ENCODE data around the gene PBRM1. TPM values are rescaled to one million over a fixed set of nuclear protein-coding genes. Genes with fewer than 3 reads are reported as not detected.

The PBRM1 gene
- total and polyA plus RNA-seq, 2 of the 13 experiments (the other 11 are each of a cell fraction or from before 2014, with no cell fraction given) = 10.9 to 33.2 TPM

DNA sequence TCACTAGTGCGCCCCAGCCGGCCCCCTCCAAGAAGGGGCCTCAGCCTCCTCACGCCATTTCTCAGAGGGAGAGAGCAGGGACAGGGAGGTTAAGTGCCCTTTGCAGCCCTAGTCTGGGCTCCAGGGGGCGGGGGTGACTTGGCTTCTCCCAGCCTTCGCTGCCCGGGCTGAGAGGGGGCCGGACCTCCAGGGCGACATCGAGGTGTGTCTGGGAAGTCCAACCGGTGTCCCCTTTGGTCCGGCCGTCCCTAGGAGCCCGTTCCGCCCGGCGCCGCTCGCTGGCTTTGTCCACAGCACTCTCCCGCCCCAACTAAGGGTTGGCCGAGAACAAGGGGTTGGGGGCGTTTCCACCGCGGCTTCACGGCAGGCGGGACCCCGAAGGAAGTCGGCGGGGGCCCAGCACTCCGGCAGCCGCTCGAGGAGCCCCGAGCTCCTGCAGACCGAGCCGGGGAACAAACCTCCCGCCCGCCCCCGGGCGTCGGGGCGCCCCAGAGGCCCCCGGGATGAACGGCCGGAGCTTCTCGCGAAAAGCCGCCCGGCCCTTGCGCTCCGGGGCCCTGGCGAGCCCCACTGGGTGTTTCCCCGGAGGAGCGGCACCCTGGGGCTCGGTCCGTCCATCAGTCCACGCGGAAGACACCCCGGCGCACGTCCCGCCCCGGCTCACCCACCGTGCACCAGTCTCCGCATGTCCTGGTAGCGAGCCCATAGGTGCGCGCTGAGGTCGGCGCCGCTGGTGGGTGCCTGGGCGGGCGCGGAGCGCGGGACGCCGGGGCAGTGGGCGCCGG is 152.7 kb downstream of the PBRM1 start (continued):
- TF ChIP-seq, protein P1, sequence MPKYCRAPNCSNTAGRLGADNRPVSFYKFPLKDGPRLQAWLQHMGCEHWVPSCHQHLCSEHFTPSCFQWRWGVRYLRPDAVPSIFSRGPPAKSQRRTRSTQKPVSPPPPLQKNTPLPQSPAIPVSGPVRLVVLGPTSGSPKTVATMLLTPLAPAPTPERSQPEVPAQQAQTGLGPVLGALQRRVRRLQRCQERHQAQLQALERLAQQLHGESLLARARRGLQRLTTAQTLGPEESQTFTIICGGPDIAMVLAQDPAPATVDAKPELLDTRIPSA (CRISPR knock-in tag; IDR thresholded peaks at IDR 0.05; ENCODE audit: borderline replicate concordance) = 0 out of 2 replicates have a peak, but pooled peaks have one; percentile 29
- TF ChIP-seq CBX1 (IDR thresholded peaks at IDR 0.05; ENCODE audit: low read depth) (no peak), NCOA5 (CRISPR knock-in tag; IDR thresholded peaks at IDR 0.05) (no peak), ZNF75D (CRISPR knock-in tag; IDR thresholded peaks at IDR 0.05; ENCODE audit: borderline replicate concordance) (no peak), ARID2 (CRISPR knock-in tag; IDR thresholded peaks at IDR 0.05; ENCODE audit: borderline replicate concordance) (0 out of 2 replicates have a peak, but pooled peaks have one; percentile 39), CAMTA2 (CRISPR knock-in tag; IDR thresholded peaks at IDR 0.05; ENCODE audit: borderline replicate concordance) (no peak), MED1 (CRISPR knock-in tag; IDR thresholded peaks at IDR 0.05) (no peak; the same call in 1 of the 2 replicates), ZBTB21 (CRISPR knock-in tag; IDR thresholded peaks at IDR 0.05) (no peak), FOXK1 (CRISPR knock-in tag; IDR thresholded peaks at IDR 0.05; ENCODE audit: borderline replicate concordance, low read depth) (0 out of 2 replicates have a peak, but pooled peaks have one; percentile 27), ZMAT3 (CRISPR knock-in tag; conservative IDR thresholded peaks at IDR 0.05) (0 out of 2 replicates have a peak, but pooled peaks have one; percentile 1), KLF13 (CRISPR knock-in tag; IDR thresholded peaks at IDR 0.05) (no peak), ZNF530 (CRISPR knock-in tag; IDR thresholded peaks at IDR 0.05; ENCODE audit: low read depth) (no peak), BRD4 (CRISPR knock-in tag; IDR thresholded peaks at IDR 0.05) (no peak), ZNF138 (CRISPR knock-in tag; IDR thresholded peaks at IDR 0.05; ENCODE audit: low read depth) (0 out of 2 replicates have a peak, but pooled peaks have one; percentile 47), ZSCAN21 (CRISPR knock-in tag; IDR thresholded peaks at IDR 0.05; ENCODE audit: borderline replicate concordance) (no peak), FLYWCH1 (CRISPR knock-in tag; IDR thresholded peaks at IDR 0.05) (no peak), PAWR (CRISPR knock-in tag; IDR thresholded peaks at IDR 0.05; ENCODE audit: borderline replicate concordance) (no peak)
- TF ChIP-seq, protein P2, sequence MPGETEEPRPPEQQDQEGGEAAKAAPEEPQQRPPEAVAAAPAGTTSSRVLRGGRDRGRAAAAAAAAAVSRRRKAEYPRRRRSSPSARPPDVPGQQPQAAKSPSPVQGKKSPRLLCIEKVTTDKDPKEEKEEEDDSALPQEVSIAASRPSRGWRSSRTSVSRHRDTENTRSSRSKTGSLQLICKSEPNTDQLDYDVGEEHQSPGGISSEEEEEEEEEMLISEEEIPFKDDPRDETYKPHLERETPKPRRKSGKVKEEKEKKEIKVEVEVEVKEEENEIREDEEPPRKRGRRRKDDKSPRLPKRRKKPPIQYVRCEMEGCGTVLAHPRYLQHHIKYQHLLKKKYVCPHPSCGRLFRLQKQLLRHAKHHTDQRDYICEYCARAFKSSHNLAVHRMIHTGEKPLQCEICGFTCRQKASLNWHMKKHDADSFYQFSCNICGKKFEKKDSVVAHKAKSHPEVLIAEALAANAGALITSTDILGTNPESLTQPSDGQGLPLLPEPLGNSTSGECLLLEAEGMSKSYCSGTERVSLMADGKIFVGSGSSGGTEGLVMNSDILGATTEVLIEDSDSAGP (CRISPR knock-in tag; IDR thresholded peaks at IDR 0.05; ENCODE audit: borderline replicate concordance) = no peak; the same call in 1 of the 2 replicates
- TF ChIP-seq, protein P3, sequence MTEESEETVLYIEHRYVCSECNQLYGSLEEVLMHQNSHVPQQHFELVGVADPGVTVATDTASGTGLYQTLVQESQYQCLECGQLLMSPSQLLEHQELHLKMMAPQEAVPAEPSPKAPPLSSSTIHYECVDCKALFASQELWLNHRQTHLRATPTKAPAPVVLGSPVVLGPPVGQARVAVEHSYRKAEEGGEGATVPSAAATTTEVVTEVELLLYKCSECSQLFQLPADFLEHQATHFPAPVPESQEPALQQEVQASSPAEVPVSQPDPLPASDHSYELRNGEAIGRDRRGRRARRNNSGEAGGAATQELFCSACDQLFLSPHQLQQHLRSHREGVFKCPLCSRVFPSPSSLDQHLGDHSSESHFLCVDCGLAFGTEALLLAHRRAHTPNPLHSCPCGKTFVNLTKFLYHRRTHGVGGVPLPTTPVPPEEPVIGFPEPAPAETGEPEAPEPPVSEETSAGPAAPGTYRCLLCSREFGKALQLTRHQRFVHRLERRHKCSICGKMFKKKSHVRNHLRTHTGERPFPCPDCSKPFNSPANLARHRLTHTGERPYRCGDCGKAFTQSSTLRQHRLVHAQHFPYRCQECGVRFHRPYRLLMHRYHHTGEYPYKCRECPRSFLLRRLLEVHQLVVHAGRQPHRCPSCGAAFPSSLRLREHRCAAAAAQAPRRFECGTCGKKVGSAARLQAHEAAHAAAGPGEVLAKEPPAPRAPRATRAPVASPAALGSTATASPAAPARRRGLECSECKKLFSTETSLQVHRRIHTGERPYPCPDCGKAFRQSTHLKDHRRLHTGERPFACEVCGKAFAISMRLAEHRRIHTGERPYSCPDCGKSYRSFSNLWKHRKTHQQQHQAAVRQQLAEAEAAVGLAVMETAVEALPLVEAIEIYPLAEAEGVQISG (CRISPR knock-in tag; IDR thresholded peaks at IDR 0.05) = no peak
- TF ChIP-seq, protein P4, sequence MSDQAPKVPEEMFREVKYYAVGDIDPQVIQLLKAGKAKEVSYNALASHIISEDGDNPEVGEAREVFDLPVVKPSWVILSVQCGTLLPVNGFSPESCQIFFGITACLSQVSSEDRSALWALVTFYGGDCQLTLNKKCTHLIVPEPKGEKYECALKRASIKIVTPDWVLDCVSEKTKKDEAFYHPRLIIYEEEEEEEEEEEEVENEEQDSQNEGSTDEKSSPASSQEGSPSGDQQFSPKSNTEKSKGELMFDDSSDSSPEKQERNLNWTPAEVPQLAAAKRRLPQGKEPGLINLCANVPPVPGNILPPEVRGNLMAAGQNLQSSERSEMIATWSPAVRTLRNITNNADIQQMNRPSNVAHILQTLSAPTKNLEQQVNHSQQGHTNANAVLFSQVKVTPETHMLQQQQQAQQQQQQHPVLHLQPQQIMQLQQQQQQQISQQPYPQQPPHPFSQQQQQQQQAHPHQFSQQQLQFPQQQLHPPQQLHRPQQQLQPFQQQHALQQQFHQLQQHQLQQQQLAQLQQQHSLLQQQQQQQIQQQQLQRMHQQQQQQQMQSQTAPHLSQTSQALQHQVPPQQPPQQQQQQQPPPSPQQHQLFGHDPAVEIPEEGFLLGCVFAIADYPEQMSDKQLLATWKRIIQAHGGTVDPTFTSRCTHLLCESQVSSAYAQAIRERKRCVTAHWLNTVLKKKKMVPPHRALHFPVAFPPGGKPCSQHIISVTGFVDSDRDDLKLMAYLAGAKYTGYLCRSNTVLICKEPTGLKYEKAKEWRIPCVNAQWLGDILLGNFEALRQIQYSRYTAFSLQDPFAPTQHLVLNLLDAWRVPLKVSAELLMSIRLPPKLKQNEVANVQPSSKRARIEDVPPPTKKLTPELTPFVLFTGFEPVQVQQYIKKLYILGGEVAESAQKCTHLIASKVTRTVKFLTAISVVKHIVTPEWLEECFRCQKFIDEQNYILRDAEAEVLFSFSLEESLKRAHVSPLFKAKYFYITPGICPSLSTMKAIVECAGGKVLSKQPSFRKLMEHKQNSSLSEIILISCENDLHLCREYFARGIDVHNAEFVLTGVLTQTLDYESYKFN (CRISPR knock-in tag; conservative IDR thresholded peaks at IDR 0.05) = 0 out of 2 replicates have a peak, but pooled peaks have one; percentile 12
